DMS153 (cell line): ENCODE measurements around the gene ACAD8.

Experiments used
- DNase-seq: peaks from one replicate; lab custom pipeline; 2025; lab: John Stamatoyannopoulos, UW

Gene ACAD8

GRCh38 chr11:134253188-134253993 is at the start of gene ACAD8, which contains the start of gene THYN1:
Gene ACAD8, plus strand, starts transcription at chr11:134253568. Its CDS starts 33 bp downstream, at chr11:134253601.
Gene THYN1, minus strand, starts transcription at chr11:134253352. Its CDS starts 470 bp downstream, at chr11:134252882.
- DNase-seq: peak; percentile 95

DNA sequence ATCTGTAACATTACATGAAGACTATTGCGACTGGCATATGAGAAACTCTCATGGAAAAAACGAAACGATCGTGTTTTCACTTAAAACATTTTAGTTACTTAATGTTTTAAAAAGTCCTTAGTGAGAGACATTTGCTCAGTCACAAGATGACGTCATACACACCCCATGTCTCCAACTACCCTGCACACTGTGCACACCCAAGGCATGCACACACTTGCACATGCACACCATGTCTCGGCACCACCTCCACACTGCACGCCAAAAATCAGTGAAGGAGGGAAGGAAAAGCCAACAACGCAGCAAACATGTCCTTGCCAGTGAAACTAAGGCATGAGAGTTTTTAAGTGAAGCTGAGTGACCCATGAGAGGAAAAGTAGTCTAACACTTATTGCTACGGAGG is 47.6 kb upstream of the ACAD8 start:
- no peak for DNase-seq

DNA sequence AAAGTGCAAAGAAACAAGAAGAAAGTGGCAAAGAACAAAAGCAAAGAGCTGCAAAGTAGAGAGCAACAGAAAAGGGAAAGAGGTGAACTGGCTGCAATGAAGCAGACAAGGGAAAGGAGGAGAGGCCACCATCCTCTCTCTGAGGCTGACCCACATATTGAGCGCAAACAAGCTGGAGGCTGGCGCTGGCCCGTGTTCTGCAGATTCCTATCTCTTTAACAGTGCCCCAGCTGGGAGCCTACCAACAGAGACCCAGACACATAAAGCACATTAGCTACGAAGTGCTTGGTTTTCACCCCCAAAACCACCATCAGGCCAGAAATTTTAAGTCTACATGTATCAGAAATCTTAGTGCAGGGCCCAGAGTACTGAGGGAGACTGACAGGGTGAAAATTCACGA is 47.2 kb upstream of the ACAD8 start:
- no peak for DNase-seq

DNA sequence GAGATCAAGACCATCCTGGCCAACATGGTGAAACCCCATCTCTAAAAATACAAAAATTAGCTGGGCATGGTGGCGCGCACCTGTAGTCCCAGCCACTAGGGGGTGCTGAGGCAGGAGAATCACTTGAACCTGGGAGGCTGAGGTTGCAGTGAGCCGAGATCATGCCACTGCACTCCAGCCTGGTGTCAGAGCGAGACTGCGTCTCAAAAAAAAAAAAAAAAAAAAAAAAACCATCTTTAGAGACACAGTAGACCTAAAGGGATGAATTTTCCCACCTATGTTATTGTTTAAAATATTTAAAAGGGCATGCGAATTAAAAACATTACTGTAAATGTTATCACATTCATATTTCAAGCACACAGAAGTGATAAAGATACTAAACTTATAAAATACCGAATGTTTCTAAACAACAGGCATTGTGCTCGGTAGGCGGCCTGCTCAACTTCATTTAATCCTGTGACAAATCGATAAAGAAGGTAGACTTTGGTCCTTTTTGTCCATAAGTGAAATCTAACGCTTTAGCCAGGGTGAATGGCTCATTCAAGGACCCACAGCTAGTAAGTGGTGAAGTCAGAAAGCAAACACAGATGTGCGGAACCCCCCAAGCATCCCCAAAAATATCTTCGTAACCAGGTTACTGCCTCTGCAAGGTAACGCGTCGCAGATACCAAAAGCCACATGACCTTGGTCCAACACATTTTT is 45.7 kb upstream of the ACAD8 start:
- DNase-seq: no peak

DNA sequence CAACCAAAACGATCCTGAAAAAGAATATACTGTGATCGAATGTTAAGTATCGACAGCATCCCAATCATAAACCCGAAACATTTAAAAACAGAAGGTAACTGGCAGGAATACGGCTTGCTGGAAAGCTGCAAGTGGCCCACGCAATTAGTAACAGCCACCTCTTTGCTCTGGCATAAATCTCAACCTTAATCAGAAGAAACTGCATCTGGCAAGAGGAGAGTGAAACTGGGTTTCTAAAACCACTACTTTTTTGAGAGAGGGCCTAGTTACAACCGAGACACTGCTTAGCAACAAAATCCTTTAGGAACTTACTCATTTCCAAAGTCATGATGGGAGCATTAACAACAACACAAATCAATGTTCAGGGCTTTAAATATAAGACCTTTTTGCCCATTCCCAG is 37.5 kb upstream of the ACAD8 start:
- no peak for DNase-seq

GRCh38 chr11:134216816-134217215 is 36.6 kb upstream of the ACAD8 start:
- no peak for DNase-seq

DNA sequence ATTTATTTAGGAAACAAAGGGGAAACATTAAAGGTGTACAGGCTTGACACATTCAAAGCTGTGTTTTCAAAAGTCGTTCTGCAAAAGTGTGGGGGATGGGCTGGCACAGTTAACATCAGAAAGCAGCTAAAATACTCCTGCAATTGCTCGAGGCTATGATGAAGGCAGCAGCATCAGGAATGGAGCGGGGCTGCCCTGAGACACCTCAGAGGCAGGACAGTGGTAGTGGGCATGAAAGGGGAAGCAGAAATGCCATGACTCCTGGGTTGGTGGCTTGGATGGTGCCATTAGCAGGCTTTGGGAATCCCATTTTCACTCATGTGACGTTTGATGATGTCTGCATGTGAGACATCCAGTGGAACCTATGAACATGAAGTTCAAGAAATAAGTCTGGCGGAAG is 30.2 kb upstream of the ACAD8 start:
- DNase-seq: no peak

GRCh38 chr11:134223836-134224709 is 29.3 kb upstream of the ACAD8 start, which contains the start of the genes NCAPD3 and VPS26B:
Gene NCAPD3, minus strand, starts transcription at chr11:134223967. Its CDS starts 41 bp downstream, at chr11:134223926.
Gene VPS26B, plus strand, starts transcription at chr11:134224671. Its CDS starts 452 bp downstream, at chr11:134225123.
- DNase-seq: peak; percentile 86

- DNase-seq: peak; percentile 9
Measured at GRCh38 chr11:134224710-134225664, 28.4 kb upstream of the ACAD8 start.

- no peak for DNase-seq
Measured at GRCh38 chr11:134226806-134227325, 26.5 kb upstream of the ACAD8 start.

GRCh38 chr11:134228625-134229024 is 24.7 kb upstream of the ACAD8 start:
- no peak for DNase-seq

- DNase-seq: no peak
Measured at GRCh38 chr11:134229126-134229790, 24.1 kb upstream of the ACAD8 start.

DNA sequence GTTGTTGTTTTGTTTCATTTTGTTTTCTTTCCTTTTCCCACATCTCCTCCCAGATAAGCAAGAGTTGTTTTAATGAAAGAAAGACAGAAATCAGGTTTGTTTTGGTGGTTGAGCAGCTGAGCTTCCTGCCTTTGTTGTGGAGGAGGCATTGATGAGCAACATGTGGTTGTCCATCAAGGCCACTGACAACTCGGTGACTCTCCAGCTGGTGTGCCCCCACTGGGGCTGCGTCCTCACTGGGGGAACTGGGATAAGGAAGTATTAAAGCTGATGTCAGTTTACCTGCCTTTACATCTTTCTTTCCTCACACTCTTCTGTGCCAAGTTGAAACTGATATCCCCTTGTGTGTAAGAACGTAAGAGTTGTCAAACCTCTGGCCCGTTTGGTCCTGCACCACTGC is 23.0 kb upstream of the ACAD8 start:
- no peak for DNase-seq

GRCh38 chr11:134231958-134232659 is 21.3 kb upstream of the ACAD8 start:
- no peak for DNase-seq

DNA sequence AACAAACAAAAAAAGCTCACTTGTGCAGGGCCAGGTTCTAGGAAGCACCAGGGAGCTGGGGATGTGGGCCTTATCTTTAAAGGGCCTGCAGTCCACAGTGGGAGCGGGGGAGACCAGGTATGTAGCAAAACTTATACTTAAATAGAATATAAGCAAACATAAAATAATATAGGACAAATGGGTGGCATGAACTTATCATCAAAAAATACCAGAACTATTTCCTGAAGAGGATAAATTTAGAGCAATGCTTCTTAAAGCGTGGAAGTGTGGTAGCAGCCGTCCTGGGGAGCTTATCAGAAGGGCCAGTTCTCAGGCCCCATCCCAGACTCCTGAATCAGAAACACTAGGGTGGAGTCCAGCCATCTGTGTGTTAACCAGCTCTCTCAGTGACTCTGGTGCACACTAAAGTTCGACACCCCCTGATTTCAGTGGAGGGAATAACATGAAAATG is 19.6 kb upstream of the ACAD8 start:
- no peak for DNase-seq

DNA sequence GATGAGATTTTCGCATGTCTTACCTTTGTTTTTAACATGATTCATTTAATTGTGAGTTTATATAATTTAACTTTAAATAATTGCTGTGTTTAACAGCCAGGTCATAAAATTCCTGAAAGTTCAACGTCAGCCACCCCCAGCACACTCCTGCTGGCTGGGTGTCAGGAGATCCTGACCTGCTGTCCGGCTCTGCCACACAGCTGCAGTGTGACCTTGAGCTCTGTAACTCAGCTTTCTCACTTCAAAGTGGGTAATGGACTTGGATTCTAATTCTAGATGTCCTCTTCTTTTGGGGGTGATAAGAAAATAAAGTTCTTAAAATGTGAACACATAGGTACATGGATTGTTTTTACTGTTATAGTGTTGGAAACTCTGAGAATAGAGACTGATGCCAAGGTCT is 18.0 kb upstream of the ACAD8 start:
- DNase-seq: no peak

- no peak for DNase-seq
Measured at GRCh38 chr11:134236834-134237556, 16.4 kb upstream of the ACAD8 start.

DNA sequence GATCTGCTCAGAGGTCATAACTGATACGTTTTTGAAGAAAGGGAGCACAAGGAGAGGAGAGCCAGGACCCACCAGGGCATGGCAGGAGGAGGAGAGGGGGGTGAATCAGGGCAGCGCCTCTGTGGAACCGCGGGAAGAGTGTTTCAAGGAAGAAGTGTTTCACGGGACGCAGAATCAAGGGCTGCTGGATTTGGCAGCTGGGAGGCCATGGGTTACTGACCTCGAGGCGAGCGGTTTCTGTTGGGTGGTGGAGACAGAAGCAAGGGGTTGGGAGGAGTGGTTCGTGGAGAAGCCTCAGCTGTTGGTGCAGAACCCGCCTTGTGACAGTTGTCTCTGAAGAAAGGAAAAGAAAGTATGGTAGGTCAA is 15.8 kb upstream of the ACAD8 start:
- no peak for DNase-seq

- no peak for DNase-seq
Measured at GRCh38 chr11:134238956-134239355, 14.4 kb upstream of the ACAD8 start.
